LNCAP (cell line): ENCODE data around the gene OPN4.

Experiments
- CTCF ChIP-seq: fragments of 450-650 bp; IDR thresholded peaks from 2 replicates; pipeline ENCODE4 v1.5.1; 2017; ENCODE audit warnings: mild to moderate bottlenecking

The OPN4 gene

GRCh38 chr10:86681047-86681446 lies 26.7 kb downstream of the OPN4 start:
- TF ChIP-seq CTCF, result no peak

GRCh38 chr10:86681722-86682386 lies 27.5 kb downstream of the OPN4 start:
- TF ChIP-seq CTCF, result no peak

GRCh38 chr10:86682675-86683074 lies 28.3 kb downstream of the OPN4 start:
- TF ChIP-seq CTCF, result no peak

GRCh38 chr10:86684331-86685097 lies 30.2 kb downstream of the OPN4 start:
- no peak for TF ChIP-seq CTCF

- no peak for TF ChIP-seq CTCF
Measured at GRCh38 chr10:86685416-86685815, 31.1 kb downstream of the OPN4 start.

GRCh38 chr10:86685893-86686632 lies 31.7 kb downstream of the OPN4 start:
- TF ChIP-seq CTCF, result no peak

- TF ChIP-seq CTCF, result no peak
Measured at GRCh38 chr10:86686972-86687371, 32.6 kb downstream of the OPN4 start.
